ENCODE measurements around the gene SULT1C4.

Gene SULT1C4

DNA sequence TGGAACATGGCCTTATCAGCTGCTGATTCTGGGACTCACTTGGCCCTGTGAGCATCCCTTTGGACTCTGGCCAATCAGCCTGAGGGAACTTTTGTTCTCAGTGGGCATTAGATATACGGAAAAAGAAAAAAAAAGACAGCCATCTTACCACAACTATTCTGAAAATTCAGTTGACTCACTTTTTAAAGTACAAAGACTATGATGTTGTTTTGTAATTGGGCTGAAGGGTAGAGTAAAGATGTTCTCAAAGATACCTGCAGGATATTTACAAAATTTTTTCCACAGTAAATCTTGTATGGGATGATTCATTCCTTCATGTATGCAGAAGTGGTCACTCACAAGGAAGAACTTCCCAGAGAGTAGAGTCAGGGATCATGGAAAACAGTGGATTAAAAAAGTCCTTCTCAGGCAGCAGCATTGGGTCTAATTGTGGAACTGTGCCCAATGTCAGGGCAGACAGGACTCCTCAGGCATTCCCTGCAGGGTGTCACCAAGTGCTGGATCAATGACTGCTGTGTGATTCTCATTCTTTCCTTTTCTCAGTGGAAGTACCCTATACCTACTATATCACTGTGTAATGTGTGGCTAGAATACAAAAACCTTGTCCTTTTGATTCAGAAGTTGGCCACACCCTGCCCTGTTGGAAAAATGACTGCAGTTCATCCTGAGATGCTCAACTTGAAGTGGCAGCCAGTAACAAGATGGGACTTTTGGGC lies 35.4 kb downstream of the SULT1C4 start:
- POLR2A ChIA-PET, result no interaction called here
- DNase-seq (ENCODE audit: extremely low spot score), result no peak
- CTCF ChIA-PET, result interaction anchor here (1.0 kb wide), 1 partner anchor 13 kb away, joined by 3 read pairs; no protein-coding TSS in a partner anchor

DNA sequence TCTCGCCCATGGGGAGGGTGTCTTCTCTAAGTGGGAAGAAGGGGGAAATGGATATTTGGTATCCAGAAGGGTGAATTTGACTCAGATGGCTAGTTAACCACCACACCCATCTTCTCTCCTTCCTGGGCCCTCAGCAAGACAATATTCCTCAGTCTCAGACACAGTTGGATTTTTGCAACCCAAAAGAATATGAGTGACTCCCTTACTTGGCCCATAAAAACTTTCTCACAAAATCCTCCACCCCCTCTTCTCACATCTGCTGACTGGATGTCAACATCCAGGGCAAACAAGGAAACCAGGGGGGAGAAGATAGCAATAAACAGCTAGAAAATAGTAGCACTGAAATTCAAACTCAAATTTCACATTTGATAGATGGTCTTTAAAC lies 35.9 kb downstream of the SULT1C4 start:
- DNase-seq (ENCODE audit: extremely low spot score), result no peak
- ChIA-PET POLR2A (no interaction called here), CTCF (no interaction called here)
- no peak for TF ChIP-seq LEF1 (IDR thresholded peaks at IDR 0.05; ENCODE audit: borderline replicate concordance)
- TF ChIP-seq FOXA1 (IDR thresholded peaks at IDR 0.05), result no peak
- TF ChIP-seq HDGF (IDR thresholded peaks at IDR 0.05; ENCODE audit: borderline replicate concordance), result no peak

More for the DNA sequence above, 35.4 kb downstream of the SULT1C4 start:
- TF ChIP-seq SP1 (IDR thresholded peaks at IDR 0.05) (no peak), FOXK2 (IDR thresholded peaks at IDR 0.05) (no peak), FOXA1 (IDR thresholded peaks at IDR 0.05) (no peak), CTBP1 (IDR thresholded peaks at IDR 0.05; ENCODE audit: borderline replicate concordance) (no peak), LEF1 (IDR thresholded peaks at IDR 0.05; ENCODE audit: borderline replicate concordance) (no peak), ELF4 (IDR thresholded peaks at IDR 0.05) (no peak), NFRKB (IDR thresholded peaks at IDR 0.05) (no peak), FOXM1 (IDR thresholded peaks at IDR 0.05; ENCODE audit: borderline replicate concordance) (no peak), ARNT (IDR thresholded peaks at IDR 0.05) (no peak), SUZ12 (IDR thresholded peaks at IDR 0.05) (no peak), L3MBTL2 (conservative IDR thresholded peaks at IDR 0.05) (no peak), TARDBP (IDR thresholded peaks at IDR 0.05) (no peak), HDGF (IDR thresholded peaks at IDR 0.05; ENCODE audit: borderline replicate concordance) (no peak), ZNF384 (IDR thresholded peaks at IDR 0.05) (no peak), BHLHE40 (IDR thresholded peaks at IDR 0.05; ENCODE audit: borderline replicate concordance) (no peak)
- TF ChIP-seq, protein P1, sequence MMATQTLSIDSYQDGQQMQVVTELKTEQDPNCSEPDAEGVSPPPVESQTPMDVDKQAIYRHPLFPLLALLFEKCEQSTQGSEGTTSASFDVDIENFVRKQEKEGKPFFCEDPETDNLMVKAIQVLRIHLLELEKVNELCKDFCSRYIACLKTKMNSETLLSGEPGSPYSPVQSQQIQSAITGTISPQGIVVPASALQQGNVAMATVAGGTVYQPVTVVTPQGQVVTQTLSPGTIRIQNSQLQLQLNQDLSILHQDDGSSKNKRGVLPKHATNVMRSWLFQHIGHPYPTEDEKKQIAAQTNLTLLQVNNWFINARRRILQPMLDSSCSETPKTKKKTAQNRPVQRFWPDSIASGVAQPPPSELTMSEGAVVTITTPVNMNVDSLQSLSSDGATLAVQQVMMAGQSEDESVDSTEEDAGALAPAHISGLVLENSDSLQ (IDR thresholded peaks at IDR 0.05), result no peak

DNA sequence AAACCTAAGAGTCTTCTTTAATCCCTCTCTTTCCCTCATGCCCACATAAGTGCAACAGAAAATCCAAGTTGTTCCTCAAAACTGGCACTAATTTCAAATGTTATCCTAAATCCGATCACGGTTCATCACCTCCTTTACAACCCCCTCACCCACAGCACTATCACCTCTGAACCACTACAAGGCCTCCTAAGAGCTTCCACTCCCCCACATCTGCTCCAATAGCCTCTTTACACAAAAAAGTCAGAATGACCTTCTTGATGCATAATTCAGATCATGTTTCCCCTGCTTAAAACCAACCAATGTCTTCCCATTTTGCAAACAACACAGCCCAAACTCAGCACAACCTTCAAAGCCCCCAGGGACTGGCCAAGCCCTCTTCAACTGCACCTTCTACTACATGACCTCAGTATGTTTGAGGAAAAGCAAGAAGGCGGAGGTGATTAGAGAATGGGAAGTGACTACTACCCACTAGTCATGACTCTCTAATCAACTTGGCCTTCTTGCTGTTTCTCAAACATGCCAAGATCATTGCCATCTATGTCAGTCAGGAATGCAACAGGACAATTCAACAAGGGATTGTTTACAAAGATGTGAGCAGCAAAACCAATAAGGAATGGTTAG lies 36.6 kb downstream of the SULT1C4 start:
- no peak for DNase-seq (ENCODE audit: extremely low spot score)
- POLR2A ChIA-PET, result no interaction called here
- CTCF ChIA-PET, result no interaction called here
- TF ChIP-seq HDGF (IDR thresholded peaks at IDR 0.05; ENCODE audit: borderline replicate concordance) (no peak), ARNT (IDR thresholded peaks at IDR 0.05) (no peak), L3MBTL2 (conservative IDR thresholded peaks at IDR 0.05) (no peak), ZNF384 (IDR thresholded peaks at IDR 0.05) (no peak), SP1 (IDR thresholded peaks at IDR 0.05) (no peak), TARDBP (IDR thresholded peaks at IDR 0.05) (no peak), FOXK2 (IDR thresholded peaks at IDR 0.05) (no peak), BHLHE40 (IDR thresholded peaks at IDR 0.05; ENCODE audit: borderline replicate concordance) (no peak), ELF4 (IDR thresholded peaks at IDR 0.05) (no peak), CTBP1 (IDR thresholded peaks at IDR 0.05; ENCODE audit: borderline replicate concordance) (no peak), FOXM1 (IDR thresholded peaks at IDR 0.05; ENCODE audit: borderline replicate concordance) (no peak), NFRKB (IDR thresholded peaks at IDR 0.05) (no peak), SUZ12 (IDR thresholded peaks at IDR 0.05) (no peak), FOXA1 (IDR thresholded peaks at IDR 0.05) (no peak), LEF1 (IDR thresholded peaks at IDR 0.05; ENCODE audit: borderline replicate concordance) (no peak)
- TF ChIP-seq, protein P1 (IDR thresholded peaks at IDR 0.05), result no peak

DNA sequence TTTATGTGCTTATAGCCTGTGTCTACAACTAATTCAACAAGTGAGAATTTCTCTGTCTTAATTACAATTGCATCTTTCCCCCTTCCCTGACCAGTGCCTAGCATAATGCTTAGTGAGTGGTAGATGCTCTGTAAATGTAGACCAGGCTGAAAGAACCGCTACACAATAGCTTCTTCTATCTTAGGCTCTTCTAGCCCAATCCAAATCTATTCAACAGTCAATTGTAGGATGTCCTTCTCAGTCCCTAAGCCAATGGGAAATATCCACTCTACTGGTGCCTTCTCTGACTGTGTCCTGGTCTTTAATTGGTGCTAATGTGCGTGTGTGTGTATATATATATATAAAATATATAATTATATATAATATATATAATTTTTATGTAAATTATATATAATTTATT lies 37.2 kb downstream of the SULT1C4 start:
- POLR2A ChIA-PET, result no interaction called here
- no peak for DNase-seq (ENCODE audit: extremely low spot score)
- no peak for TF ChIP-seq ARNT (IDR thresholded peaks at IDR 0.05)
- TF ChIP-seq FOXK2 (IDR thresholded peaks at IDR 0.05), result no peak
- no peak for TF ChIP-seq FOXA1 (IDR thresholded peaks at IDR 0.05)
- no peak for TF ChIP-seq SP1 (IDR thresholded peaks at IDR 0.05)
- TF ChIP-seq L3MBTL2 (conservative IDR thresholded peaks at IDR 0.05), result no peak
- no peak for TF ChIP-seq FOXM1 (IDR thresholded peaks at IDR 0.05; ENCODE audit: borderline replicate concordance)
- TF ChIP-seq BHLHE40 (IDR thresholded peaks at IDR 0.05; ENCODE audit: borderline replicate concordance), result no peak
- no peak for TF ChIP-seq SUZ12 (IDR thresholded peaks at IDR 0.05)
- no peak for TF ChIP-seq HDGF (IDR thresholded peaks at IDR 0.05; ENCODE audit: borderline replicate concordance)
- TF ChIP-seq CTBP1 (IDR thresholded peaks at IDR 0.05; ENCODE audit: borderline replicate concordance), result no peak
- TF ChIP-seq, protein P1 (IDR thresholded peaks at IDR 0.05), result no peak
- no peak for TF ChIP-seq ELF4 (IDR thresholded peaks at IDR 0.05)
- no peak for TF ChIP-seq ZNF384 (IDR thresholded peaks at IDR 0.05)
- no peak for TF ChIP-seq TARDBP (IDR thresholded peaks at IDR 0.05)
- TF ChIP-seq LEF1 (IDR thresholded peaks at IDR 0.05; ENCODE audit: borderline replicate concordance), result no peak
- no peak for TF ChIP-seq NFRKB (IDR thresholded peaks at IDR 0.05)
- CTCF ChIA-PET, result no interaction called here

DNA sequence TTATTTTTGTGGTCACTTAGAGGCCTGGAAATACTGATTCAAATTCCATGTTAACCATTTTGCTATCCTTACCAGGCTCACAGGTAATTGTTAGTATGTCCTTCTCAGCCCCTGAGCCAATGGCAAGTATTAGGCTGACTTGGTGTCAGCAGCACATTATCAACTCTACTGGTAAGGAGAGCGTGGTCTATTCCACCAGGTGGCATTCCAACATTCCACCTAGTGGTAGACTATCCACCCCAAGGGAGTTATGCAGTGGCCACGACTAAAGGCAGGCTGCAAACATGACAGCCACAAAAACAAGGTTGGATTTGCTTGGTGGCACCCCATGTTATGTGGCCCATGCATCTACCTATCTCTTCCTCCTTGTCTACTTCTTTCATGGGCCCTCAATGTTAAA lies 39.5 kb downstream of the SULT1C4 start:
- TF ChIP-seq ELF4 (IDR thresholded peaks at IDR 0.05), result no peak
- TF ChIP-seq, protein P1 (IDR thresholded peaks at IDR 0.05), result no peak
- TF ChIP-seq NFRKB (IDR thresholded peaks at IDR 0.05), result no peak
- TF ChIP-seq L3MBTL2 (conservative IDR thresholded peaks at IDR 0.05), result no peak
- no peak for TF ChIP-seq BHLHE40 (IDR thresholded peaks at IDR 0.05; ENCODE audit: borderline replicate concordance)
- TF ChIP-seq ZNF384 (IDR thresholded peaks at IDR 0.05), result no peak
- no peak for TF ChIP-seq ARNT (IDR thresholded peaks at IDR 0.05)
- no peak for TF ChIP-seq FOXK2 (IDR thresholded peaks at IDR 0.05)
- no peak for TF ChIP-seq SP1 (IDR thresholded peaks at IDR 0.05)
- no peak for TF ChIP-seq FOXM1 (IDR thresholded peaks at IDR 0.05; ENCODE audit: borderline replicate concordance)
- no peak for TF ChIP-seq HDGF (IDR thresholded peaks at IDR 0.05; ENCODE audit: borderline replicate concordance)
- TF ChIP-seq TARDBP (IDR thresholded peaks at IDR 0.05), result no peak
- TF ChIP-seq FOXA1 (IDR thresholded peaks at IDR 0.05), result no peak
- TF ChIP-seq CTBP1 (IDR thresholded peaks at IDR 0.05; ENCODE audit: borderline replicate concordance), result no peak
- TF ChIP-seq SUZ12 (IDR thresholded peaks at IDR 0.05), result no peak
- CTCF ChIA-PET, result no interaction called here
- POLR2A ChIA-PET, result no interaction called here
- peak; percentile 20 for DNase-seq (ENCODE audit: extremely low spot score)

All from HEK293T (cell line).